ENCODE results near the gene DSC3. TPM values are rescaled to one million over a fixed set of nuclear protein-coding genes. Genes with fewer than 3 reads are reported as not detected.

Gene DSC3
- total and polyA plus RNA-seq, 2 donors (not counting 3 experiments of a cell fraction or from before 2014, with no cell fraction given), result 0.04 to 0.18 TPM

- ChIA-PET POLR2A (no interaction called here), CTCF (no interaction called here)
- Histone ChIP-seq H3K27ac (ENCODE audit: insufficient read depth, low read depth, low read length) (no peak overlapping the region), H3K9me1 (replicated peaks; ENCODE audit: control insufficient read depth, extremely low read depth, insufficient read depth, low read length) (no peaks in the 10 kb centered on the region), H3K4me1 (ENCODE audit: control insufficient read depth, extremely low read depth, insufficient read depth, low read length) (no peaks in the 10 kb centered on the region), H4K20me1 (replicated peaks; ENCODE audit: control insufficient read depth, extremely low read depth, insufficient read depth, low read length) (no peaks in the 10 kb centered on the region), H3K79me2 (ENCODE audit: control insufficient read depth, insufficient read depth, low read length) (no peaks in the 10 kb centered on the region), H3K4me2 (ENCODE audit: insufficient read depth, low read length) (no peak overlapping the region), H3K4me3 (replicated peaks in 1 of 3; ENCODE audit: insufficient read depth in 1 of 3, low read depth in 1 of 3, low read length in 3 of 3) (no peak overlapping the region), H3K36me3 (ENCODE audit: control insufficient read depth in 2 of 2, extremely low read depth in 1 of 2, insufficient read depth in 2 of 2, low read length in 2 of 2) (no peaks in the 10 kb centered on the region), H3K27me3 (ENCODE audit: control insufficient read depth in 2 of 2, insufficient read depth in 2 of 2, low read length in 2 of 2) (no peaks in the 10 kb centered on the region), H2AFZ (ENCODE audit: low read depth, low read length) (no peak overlapping the region), H3K9me3 (replicated peaks; ENCODE audit: control insufficient read depth, insufficient read depth, low read length) (no peaks in the 10 kb centered on the region), H3K9ac (replicated peaks; ENCODE audit: extremely low read depth, insufficient read depth, low read length) (no peak overlapping the region)
- TF ChIP-seq MYC (IDR thresholded peaks at IDR 0.05; ENCODE audit: low read depth, low read length) (no peak), POLR2AphosphoS5 (IDR thresholded peaks at IDR 0.05; ENCODE audit: insufficient read depth, low read depth, low read length) (no peak), GATA2 (IDR thresholded peaks at IDR 0.05; ENCODE audit: insufficient read depth, insufficient read length, low read depth, low read length) (no peak), POLR2A (IDR thresholded peaks at IDR 0.05; ENCODE audit: low read depth, low read length) (no peak)
- FAIRE-seq, result no peak
- intact Hi-C loops (cut with micrococcal nuclease), result no loop called here
- dilution Hi-C loops (cut with MboI; ENCODE audit: extremely low pct_ligation_motif_present, low sequenced_read_pairs), result no loop called here
- BruUV-seq (replicated peaks), result no TSS peak
- no peak for DNase-seq (ENCODE audit: low read depth, low spot score)
Measured at GRCh38 chr18:30945761-30946160, 96.8 kb downstream of the DSC3 start.

DNA sequence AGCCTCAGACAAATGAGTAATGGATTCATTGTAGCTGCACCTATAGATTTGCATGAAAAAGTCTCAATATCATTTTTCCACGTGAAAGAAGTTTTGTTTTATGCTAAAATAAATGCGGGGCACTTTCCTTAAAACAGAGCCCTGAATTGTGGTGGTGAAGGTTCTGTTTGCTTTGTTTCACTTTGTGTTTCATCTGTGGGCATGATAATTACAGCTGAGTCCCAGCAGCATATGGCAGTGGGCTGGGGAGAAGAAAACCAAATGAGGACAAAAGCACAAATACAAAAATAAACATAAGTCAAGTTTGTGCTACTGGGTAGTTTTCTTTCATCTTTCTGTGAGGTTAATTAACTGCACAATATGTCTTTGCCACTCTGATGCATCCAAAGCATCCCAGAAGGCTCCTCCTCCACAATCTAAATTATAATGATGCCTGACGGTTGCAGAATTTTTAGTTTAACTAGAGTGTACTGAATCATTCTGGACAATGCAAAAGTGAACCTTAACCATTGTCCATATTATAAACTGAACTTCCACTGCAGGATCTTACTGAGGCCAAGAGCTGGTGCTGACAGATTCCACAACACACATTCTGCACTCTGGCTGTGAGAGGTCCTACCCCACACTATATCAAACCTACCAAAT lies 97.6 kb downstream of the DSC3 start:
- no peak for FAIRE-seq
- Histone ChIP-seq H3K79me2 (ENCODE audit: control insufficient read depth, insufficient read depth, low read length) (no peaks in the 10 kb centered on the region), H3K4me2 (ENCODE audit: insufficient read depth, low read length) (no peak overlapping the region), H2AFZ (ENCODE audit: low read depth, low read length) (no peak overlapping the region), H3K9ac (replicated peaks; ENCODE audit: extremely low read depth, insufficient read depth, low read length) (no peak overlapping the region), H3K9me3 (replicated peaks; ENCODE audit: control insufficient read depth, insufficient read depth, low read length) (no peaks in the 10 kb centered on the region), H3K4me3 (replicated peaks in 1 of 3; ENCODE audit: insufficient read depth in 1 of 3, low read depth in 1 of 3, low read length in 3 of 3) (no peak overlapping the region), H3K27ac (ENCODE audit: insufficient read depth, low read depth, low read length) (no peak overlapping the region), H4K20me1 (replicated peaks; ENCODE audit: control insufficient read depth, extremely low read depth, insufficient read depth, low read length) (no peaks in the 10 kb centered on the region), H3K36me3 (ENCODE audit: control insufficient read depth in 2 of 2, extremely low read depth in 1 of 2, insufficient read depth in 2 of 2, low read length in 2 of 2) (no peaks in the 10 kb centered on the region), H3K4me1 (ENCODE audit: control insufficient read depth, extremely low read depth, insufficient read depth, low read length) (no peaks in the 10 kb centered on the region), H3K27me3 (ENCODE audit: control insufficient read depth in 2 of 2, insufficient read depth in 2 of 2, low read length in 2 of 2) (no peaks in the 10 kb centered on the region), H3K9me1 (replicated peaks; ENCODE audit: control insufficient read depth, extremely low read depth, insufficient read depth, low read length) (no peaks in the 10 kb centered on the region)
- dilution Hi-C loops (cut with MboI; ENCODE audit: extremely low pct_ligation_motif_present, low sequenced_read_pairs) (no loop called here), intact Hi-C loops (cut with micrococcal nuclease) (no loop called here)
- TF ChIP-seq POLR2AphosphoS5 (IDR thresholded peaks at IDR 0.05; ENCODE audit: insufficient read depth, low read depth, low read length) (no peak), GATA2 (IDR thresholded peaks at IDR 0.05; ENCODE audit: insufficient read depth, insufficient read length, low read depth, low read length) (no peak), CTCF (IDR thresholded peaks at IDR 0.05; ENCODE audit: extremely low read depth in 1 of 2, insufficient read depth in 1 of 2, low read depth in 1 of 2, low read length in 2 of 2) (no peak), JUN (IDR thresholded peaks at IDR 0.05; ENCODE audit: borderline replicate concordance, insufficient read depth, insufficient read length, low read depth) (no peak), MAX (IDR thresholded peaks at IDR 0.05; ENCODE audit: insufficient read depth, insufficient read length) (no peak), MYC (IDR thresholded peaks at IDR 0.05; ENCODE audit: low read depth, low read length) (no peak), EZH2 (IDR thresholded peaks at IDR 0.05; ENCODE audit: borderline replicate concordance, low read depth, low read length, severe bottlenecking) (no peak)
- no TSS peak for BruUV-seq (replicated peaks)
- ChIA-PET CTCF (no interaction called here), POLR2A (no interaction called here)
- no peak for DNase-seq (ENCODE audit: low read depth, low spot score)
